Activated naive CD8-positive, alpha-beta T cell treated with anti-CD3 and anti-CD28 coated beads, Interleukin-2, amount 50 U/mL, for 16 hours (primary cell): ENCODE results near the gene CILP.

Experiments used
- DNase-seq: peaks from one replicate; pipeline ENCODE4 v3.0.0-alpha.2; 2020; ENCODE audit warnings: low read depth, low spot score

CILP gene

GRCh38 chr15:65222891-65223290, 11.6 kb upstream of the CILP start:
- DNase-seq: no peak

GRCh38 chr15:65221697-65222096, 10.4 kb upstream of the CILP start:
- DNase-seq: no peak

- no peak for DNase-seq
Observed at GRCh38 chr15:65219137-65219536, 7.9 kb upstream of the CILP start.

GRCh38 chr15:65217526-65218482, 6.5 kb upstream of the CILP start:
- DNase-seq: no peak

- no peak for DNase-seq
Observed at GRCh38 chr15:65215496-65215895, 4.2 kb upstream of the CILP start.

- no peak for DNase-seq
Observed at GRCh38 chr15:65214010-65214409, 2.7 kb upstream of the CILP start.

- DNase-seq: no peak
Observed at GRCh38 chr15:65213241-65213640, 2.0 kb upstream of the CILP start.

- DNase-seq: no peak
Observed at GRCh38 chr15:65212097-65212496, 824 bp upstream of the CILP start.

- no peak for DNase-seq
Observed at GRCh38 chr15:65211482-65211982, 259 bp upstream of the CILP start.

- DNase-seq: no peak
Observed at GRCh38 chr15:65209701-65210643, 1.3 kb downstream of the CILP start.

- no peak for DNase-seq
Observed at GRCh38 chr15:65208647-65209046, 2.6 kb downstream of the CILP start.

- DNase-seq: no peak
Observed at GRCh38 chr15:65207280-65207840, 3.9 kb downstream of the CILP start.

GRCh38 chr15:65206750-65207149, 4.5 kb downstream of the CILP start:
- no peak for DNase-seq

- no peak for DNase-seq
Observed at GRCh38 chr15:65204931-65205660, 6.2 kb downstream of the CILP start.

GRCh38 chr15:65204236-65204930, 6.9 kb downstream of the CILP start:
- no peak for DNase-seq

- DNase-seq: no peak
Observed at GRCh38 chr15:65201918-65202317, 9.4 kb downstream of the CILP start.

GRCh38 chr15:65198571-65198970, 12.7 kb downstream of the CILP start:
- DNase-seq: no peak

- DNase-seq: no peak
Observed at GRCh38 chr15:65197337-65197645, 14.0 kb downstream of the CILP start.

- DNase-seq: no peak
Observed at GRCh38 chr15:65196637-65197336, 14.5 kb downstream of the CILP start.

- no peak for DNase-seq
Observed at GRCh38 chr15:65195548-65195923, 15.7 kb downstream of the CILP start.
